BLaER1 treated with 17β-estradiol and CSF1 and Interleukin-3, amounts not matched to agents 10 nM and 100 nM (cell line): Measurements from ENCODE around the gene COL11A2.

Experiments used
- H3K27ac ChIP-seq, 11 experiments: shearing (Covaris generic); formaldehyde crosslinking; 2 replicates each; pipeline ENCODE4 v1.8.1; 2022
- H3K27me3 ChIP-seq, 11 experiments: shearing (Covaris generic); formaldehyde crosslinking; 2 replicates each; pipeline ENCODE4 v1.8.1; 2022
- H3K36me3 ChIP-seq, 11 experiments: shearing (Covaris generic); formaldehyde crosslinking; 2 replicates each; pipeline ENCODE4 v1.8.1; 2022
- H3K4me1 ChIP-seq, 10 experiments: shearing (Covaris generic); formaldehyde crosslinking; 2 replicates each; pipeline ENCODE4 v1.8.1; 2022
- H3K4me2 ChIP-seq, 11 experiments: shearing (Covaris generic); formaldehyde crosslinking; 2 replicates each; pipeline ENCODE4 v1.8.1; 2022
- H3K4me3 ChIP-seq, 10 experiments: shearing (Covaris generic); formaldehyde crosslinking; 2 replicates each; pipeline ENCODE4 v1.8.1; 2022
- H3K9ac ChIP-seq, 11 experiments: shearing (Covaris generic); formaldehyde crosslinking; 2 replicates each; pipeline ENCODE4 v1.8.1; 2022
- H3K9me3 ChIP-seq, 11 experiments: shearing (Covaris generic); formaldehyde crosslinking; replicated peaks in 1 of 11; 2 replicates each; pipeline ENCODE4 v1.8.1; 2022
- H4K20me1 ChIP-seq, 11 experiments: shearing (Covaris generic); formaldehyde crosslinking; 2 replicates each; pipeline ENCODE4 v1.8.1; 2022
- Cebpa-rat ChIP-seq, 11 experiments: shearing (Covaris generic); IDR thresholded peaks; 2 replicates each; pipeline ENCODE4 v1.8.1; 2022

COL11A2 gene

DNA sequence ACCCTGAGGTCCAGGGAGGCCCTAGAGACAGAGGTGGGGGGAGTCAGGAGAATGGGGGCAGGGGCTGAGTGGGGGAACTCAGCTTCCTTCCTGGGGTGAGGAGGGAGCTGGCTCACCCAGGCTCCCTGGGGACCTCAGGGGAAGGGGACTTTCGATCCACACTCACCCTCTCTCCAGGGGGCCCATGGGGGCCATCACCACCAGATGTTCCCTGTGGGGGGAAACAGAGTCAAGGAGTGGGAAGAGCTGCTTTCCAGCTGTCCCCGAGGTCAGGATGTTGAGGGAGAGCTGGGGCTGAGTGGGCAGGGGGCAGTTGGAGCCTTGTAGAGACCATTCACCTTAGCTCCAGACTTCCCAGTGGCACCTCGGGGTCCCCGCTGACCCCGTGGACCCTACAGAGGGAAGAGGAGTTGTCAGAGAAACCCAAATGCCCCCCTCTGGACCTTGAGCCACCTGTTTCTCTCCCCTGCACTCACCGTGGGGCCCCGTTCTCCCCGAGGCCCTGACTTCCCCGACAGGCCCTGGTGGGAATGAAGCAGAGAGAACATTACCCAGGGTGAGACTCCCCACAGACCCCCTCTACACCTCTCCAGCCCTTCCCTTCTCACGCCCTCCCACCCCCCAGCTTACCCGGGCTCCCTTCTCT, 18.6 kb downstream of the COL11A2 start:
- Histone ChIP-seq H3K9ac (peak overlapping the region in 8 of 11 experiments; percentile 8 to 54 (median 34); a peak in 10 of 22 replicates), H3K4me1 (peaks cover 22 to 94% (median 84%) of the 10 kb centered on the region in 10 experiments), H3K27ac (no peak overlapping the region), H4K20me1 (no peaks in the 10 kb centered on the region), H3K36me3 (no peaks in the 10 kb centered on the region), H3K27me3 (no peaks in the 10 kb centered on the region), H3K4me3 (no peak overlapping the region; a peak in 1 of 20 replicates), H3K9me3 (no peaks in the 10 kb centered on the region), H3K4me2 (peak overlapping the region; percentile 8 to 93 (median 86); a peak in 21 of 22 replicates)
- TF ChIP-seq Cebpa-rat (IDR thresholded peaks at IDR 0.05) = no peak

DNA sequence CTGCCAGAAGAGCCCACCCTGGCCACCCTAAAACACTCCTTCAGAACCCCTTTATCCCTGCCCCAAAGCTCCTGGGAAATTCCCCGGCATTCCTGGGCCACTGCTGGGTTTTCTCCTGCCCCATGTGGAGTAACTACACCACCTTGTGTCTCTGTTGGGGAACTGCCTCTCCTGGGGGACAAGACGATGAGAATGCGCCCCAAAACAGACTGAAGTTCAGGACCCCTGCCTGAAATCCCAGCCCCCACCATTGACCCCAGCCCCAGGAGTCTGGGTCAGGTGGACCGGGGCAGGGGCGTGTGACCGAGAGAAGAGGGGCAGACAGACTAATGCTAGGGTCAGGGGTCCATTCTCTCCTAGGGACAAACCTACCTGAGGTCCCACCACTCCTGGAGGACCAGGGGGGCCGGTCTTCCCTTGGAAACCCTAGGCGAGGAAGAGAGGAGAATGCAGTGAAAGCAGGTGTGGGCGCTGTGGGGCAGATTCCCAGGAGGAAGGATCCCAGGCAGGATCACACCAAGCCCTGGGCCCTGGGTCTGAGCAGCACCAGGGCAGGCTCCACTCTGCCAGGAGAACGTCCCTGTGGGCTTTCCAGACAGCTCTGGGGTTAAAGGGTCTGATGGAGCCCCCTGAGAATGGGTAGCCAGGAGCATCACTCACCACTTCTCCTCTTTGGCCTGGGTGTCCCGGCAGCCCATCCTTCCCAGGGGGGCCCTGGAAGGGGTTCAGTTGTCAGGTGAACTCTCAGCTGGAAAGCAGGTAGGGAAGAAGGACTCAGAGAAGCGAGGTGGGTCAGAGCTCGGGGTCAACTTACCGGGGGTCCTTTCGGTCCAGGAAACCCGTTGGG, 19.4 kb downstream of the COL11A2 start:
- peak overlapping the region in 7 of 11 experiments; percentile 8 to 54 (median 40); a peak in 11 of 22 replicates for H3K9ac ChIP-seq
- H3K27me3 ChIP-seq = no peaks in the 10 kb centered on the region
- no peaks in the 10 kb centered on the region for H3K36me3 ChIP-seq
- H3K27ac ChIP-seq = no peak overlapping the region
- peaks cover 22 to 93% (median 85%) of the 10 kb centered on the region in 10 experiments for H3K4me1 ChIP-seq
- TF ChIP-seq Cebpa-rat (IDR thresholded peaks at IDR 0.05) = no peak
- H3K4me3 ChIP-seq = no peak overlapping the region; a peak in 1 of 20 replicates
- peak overlapping the region; percentile 8 to 93 (median 86); a peak in 21 of 22 replicates for H3K4me2 ChIP-seq
- no peaks in the 10 kb centered on the region for H3K9me3 ChIP-seq
- H4K20me1 ChIP-seq = no peaks in the 10 kb centered on the region

DNA sequence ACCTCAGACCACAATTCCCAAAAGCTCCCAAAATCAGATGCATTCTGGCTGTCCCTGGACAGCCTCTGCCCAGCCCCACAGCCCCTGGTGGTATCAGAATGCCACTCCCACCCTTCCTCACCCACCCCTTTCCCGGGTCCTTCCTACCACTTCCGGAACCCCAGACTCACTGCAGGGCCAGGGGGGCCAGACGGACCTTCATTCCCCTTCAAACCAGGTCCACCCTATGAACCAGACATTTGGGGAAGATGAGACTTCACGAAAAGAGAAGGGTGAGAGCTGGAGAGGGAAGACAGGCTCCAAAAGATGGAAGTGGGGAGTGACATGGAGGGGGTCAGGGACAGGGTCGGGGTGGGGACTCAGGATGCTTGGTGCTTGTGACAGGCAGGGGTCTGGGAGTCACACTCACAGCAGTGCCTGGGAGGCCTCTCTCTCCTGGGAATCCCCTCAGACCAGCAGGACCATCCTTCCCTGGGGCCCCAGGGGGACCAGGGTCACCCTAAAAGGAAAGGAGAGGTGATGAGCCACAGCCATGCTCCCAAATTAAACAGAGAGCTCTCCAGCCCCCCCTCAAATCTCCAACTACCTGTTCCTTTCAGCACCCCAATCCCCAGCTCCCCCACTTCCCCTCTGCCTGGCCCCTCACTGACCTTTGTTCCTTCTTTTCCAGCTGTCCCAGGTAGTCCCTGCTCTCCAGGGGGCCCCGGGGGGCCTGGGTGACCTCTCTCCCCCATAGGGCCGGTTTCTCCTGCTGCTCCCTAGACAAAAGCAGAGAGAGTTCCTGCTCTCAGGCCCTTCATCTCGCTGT, 20.2 kb downstream of the COL11A2 start:
- peak overlapping the region in 3 of 11 experiments; percentile 18 to 28 (median 18); a peak in 3 of 22 replicates for H3K9ac ChIP-seq
- no peaks in the 10 kb centered on the region for H3K9me3 ChIP-seq
- no peak overlapping the region for H3K27ac ChIP-seq

DNA sequence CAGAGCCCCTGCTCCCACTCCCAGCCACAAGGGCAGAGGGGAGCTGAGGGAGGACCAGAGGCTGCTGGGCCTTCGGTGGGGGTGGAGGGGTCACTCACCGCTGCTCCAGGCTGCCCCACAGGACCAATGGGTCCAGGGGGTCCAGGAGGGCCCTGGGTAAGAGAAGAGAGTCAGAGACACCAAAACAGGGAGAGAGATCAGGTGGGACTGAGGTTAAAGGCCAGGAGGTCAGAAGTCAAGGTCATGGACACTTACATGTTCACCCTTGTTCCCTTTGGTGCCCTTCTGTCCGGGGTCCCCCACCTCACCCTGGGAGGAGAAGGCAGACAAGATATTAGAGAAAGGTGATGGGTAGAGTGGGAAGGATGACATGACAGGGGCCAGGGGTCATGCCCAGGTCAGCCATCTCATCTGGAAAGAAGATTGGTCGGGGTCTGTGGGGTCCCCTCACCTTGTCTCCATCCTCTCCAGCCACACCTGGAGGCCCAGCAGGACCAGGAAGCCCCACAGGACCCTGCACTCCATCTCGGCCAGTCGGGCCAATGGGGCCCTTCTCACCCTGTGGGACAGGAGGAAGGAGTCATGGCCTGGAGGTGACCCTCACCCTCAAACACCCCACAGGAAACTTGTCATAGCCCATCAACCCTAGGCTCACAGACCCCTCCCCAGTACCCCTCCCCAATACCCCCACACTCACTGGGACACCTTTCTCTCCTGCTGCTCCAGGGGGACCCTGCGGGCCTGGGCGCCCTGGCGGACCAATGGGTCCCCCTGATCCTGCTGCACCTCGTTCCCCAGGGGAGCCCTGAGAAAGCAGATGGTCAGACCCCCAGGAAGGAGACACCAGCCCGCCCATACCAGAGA, 21.0 kb downstream of the COL11A2 start:
- no peak for TF ChIP-seq Cebpa-rat (IDR thresholded peaks at IDR 0.05)
- Histone ChIP-seq H4K20me1 (no peaks in the 10 kb centered on the region), H3K4me1 (peaks cover 21 to 81% (median 75%) of the 10 kb centered on the region in 10 experiments), H3K27ac (no peak overlapping the region), H3K36me3 (no peaks in the 10 kb centered on the region), H3K9ac (no peak overlapping the region), H3K4me2 (peak overlapping the region in 9 of 11 experiments; percentile 15 to 93 (median 86); a peak in 17 of 22 replicates), H3K27me3 (no peaks in the 10 kb centered on the region), H3K9me3 (no peaks in the 10 kb centered on the region), H3K4me3 (no peak overlapping the region)

More for the DNA sequence above, 20.2 kb downstream of the COL11A2 start:
- H3K4me3 ChIP-seq = no peak overlapping the region
- H4K20me1 ChIP-seq = no peaks in the 10 kb centered on the region
- peaks cover 21 to 90% (median 82%) of the 10 kb centered on the region in 10 experiments for H3K4me1 ChIP-seq
- no peaks in the 10 kb centered on the region for H3K36me3 ChIP-seq
- H3K27me3 ChIP-seq = no peaks in the 10 kb centered on the region
- H3K4me2 ChIP-seq = peak overlapping the region in 10 of 11 experiments; percentile 11 to 93 (median 86); a peak in 16 of 22 replicates
- no peak for TF ChIP-seq Cebpa-rat (IDR thresholded peaks at IDR 0.05)

DNA sequence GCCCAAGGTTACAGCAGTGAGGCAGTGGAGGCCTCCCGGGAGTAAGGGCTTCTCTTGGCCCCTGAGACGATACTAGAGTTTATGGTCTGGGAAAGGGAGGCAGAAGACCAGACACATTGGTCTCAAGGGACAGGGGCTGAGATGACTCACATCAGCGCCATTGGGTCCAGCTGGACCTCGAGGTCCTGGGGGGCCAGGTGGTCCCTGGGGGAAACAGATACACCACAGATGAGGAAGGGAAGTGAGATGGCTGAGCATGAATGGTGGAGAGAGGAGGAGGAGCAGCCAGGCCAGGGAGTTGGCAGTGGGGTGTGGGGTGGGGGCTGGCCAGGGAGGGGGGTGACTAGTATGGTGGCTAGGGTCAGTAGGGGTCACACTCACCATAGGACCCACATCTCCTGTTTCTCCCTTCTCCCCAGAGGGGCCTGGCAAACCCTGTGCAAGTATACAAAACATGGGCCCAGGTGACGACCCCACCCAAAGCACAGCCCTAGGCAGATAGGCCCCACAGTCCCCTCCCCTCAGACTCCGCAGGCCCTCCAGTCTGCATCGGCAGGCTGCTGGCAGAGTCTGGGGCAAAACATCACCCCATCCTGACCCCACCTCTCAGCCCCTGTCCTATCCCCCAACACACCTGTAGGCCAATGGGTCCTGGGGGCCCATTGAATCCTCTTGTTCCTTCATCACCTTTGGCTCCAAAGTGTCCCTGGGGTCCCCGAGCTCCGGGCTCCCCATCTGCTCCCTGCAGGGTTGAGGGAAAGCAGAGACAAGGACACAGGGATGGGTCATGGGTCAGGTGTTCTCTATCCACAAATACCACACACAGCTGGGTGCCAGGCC, 21.9 kb downstream of the COL11A2 start:
- TF ChIP-seq Cebpa-rat (IDR thresholded peaks at IDR 0.05) = no peak
- no peaks in the 10 kb centered on the region for H3K9me3 ChIP-seq
- H3K27me3 ChIP-seq = no peaks in the 10 kb centered on the region
- peak overlapping the region in 9 of 11 experiments; percentile 15 to 93 (median 86); a peak in 17 of 22 replicates for H3K4me2 ChIP-seq
- H3K36me3 ChIP-seq = no peaks in the 10 kb centered on the region
- no peak overlapping the region for H3K4me3 ChIP-seq
- H3K9ac ChIP-seq = no peak overlapping the region
- no peaks in the 10 kb centered on the region for H4K20me1 ChIP-seq
- H3K27ac ChIP-seq = peak overlapping the region in 1 of 11 experiments; percentile 4; a peak in 1 of 22 replicates
- peaks cover 21 to 75% (median 71%) of the 10 kb centered on the region in 10 experiments for H3K4me1 ChIP-seq

DNA sequence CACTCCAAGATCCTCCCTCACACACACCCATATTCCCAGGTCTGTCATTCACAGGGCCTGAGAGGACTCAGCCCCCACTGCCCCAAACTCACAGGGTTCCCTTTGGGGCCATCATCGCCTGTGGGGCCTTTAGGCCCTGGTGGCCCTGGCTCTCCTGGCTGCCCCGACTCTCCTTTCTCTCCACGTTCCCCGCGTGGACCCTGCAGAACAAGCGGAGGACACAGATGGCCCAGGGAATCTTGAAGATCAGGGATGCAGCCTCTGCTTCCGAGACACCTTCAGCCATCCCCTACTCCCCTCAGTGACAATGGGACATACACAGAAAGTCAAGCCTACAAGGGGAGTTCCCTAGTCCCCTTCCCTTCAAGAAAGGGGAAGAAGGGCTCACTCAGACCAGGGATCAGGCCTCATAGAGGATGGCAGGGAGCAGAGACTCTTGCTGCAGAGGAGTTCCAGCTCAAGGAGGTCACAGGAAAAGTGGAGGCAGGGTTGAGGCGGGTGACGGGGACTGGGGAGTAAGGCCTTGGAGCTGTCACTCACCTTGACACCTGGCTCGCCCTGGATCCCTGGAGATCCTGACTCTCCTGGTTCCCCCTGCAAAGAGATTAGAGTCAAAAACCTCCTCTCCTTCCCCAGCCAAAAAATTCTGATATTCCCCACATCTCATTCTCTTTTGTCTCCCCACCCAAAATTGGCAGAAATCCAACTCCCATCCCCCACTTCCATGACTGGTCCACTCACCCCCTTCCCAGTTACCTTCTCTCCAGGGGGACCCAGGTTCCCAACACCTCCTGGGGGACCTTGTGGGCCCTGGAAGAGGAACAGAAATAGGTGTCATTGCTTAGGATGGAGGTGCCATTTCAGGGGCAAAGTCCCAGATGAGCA, 22.7 kb downstream of the COL11A2 start:
- no peaks in the 10 kb centered on the region for H3K36me3 ChIP-seq
- H3K27me3 ChIP-seq = no peaks in the 10 kb centered on the region
- H3K27ac ChIP-seq = peak overlapping the region in 1 of 11 experiments; percentile 4; a peak in 1 of 22 replicates
- H4K20me1 ChIP-seq = no peaks in the 10 kb centered on the region
- no peak for TF ChIP-seq Cebpa-rat (IDR thresholded peaks at IDR 0.05)
- H3K9me3 ChIP-seq = no peaks in the 10 kb centered on the region
- H3K4me3 ChIP-seq = no peak overlapping the region
- peaks cover 21 to 66% (median 63%) of the 10 kb centered on the region in 10 experiments for H3K4me1 ChIP-seq
- H3K4me2 ChIP-seq = peak overlapping the region in 9 of 11 experiments; percentile 7 to 93 (median 86); a peak in 17 of 22 replicates
- H3K9ac ChIP-seq = no peak overlapping the region

DNA sequence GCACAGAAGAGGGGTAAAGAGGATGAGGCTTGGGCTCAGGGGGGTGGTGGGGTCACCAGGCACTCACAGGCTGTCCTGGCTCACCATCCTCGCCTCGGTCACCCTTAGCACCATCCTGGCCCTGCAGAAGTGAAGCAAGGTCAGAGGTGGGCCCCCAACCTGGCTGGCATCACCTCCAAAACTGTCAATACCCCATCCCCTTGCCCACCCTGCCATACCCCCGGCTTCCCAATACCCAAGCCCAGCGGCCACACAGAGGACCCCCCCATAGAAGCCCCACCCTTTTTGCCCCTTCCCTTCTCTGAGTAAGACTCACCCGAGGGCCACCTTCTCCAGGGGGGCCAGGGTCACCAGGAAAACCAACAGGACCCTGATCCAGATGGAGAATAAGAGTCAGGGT, 23.6 kb downstream of the COL11A2 start:
- no peaks in the 10 kb centered on the region for H3K27me3 ChIP-seq
- no peaks in the 10 kb centered on the region for H3K36me3 ChIP-seq
- no peak overlapping the region for H3K9ac ChIP-seq
- H3K4me1 ChIP-seq = peaks cover 16 to 64% (median 54%) of the 10 kb centered on the region in 10 experiments
- peak overlapping the region in 3 of 11 experiments; percentile 6 to 50 (median 12); a peak in 3 of 22 replicates for H3K4me2 ChIP-seq
- H3K4me3 ChIP-seq = no peak overlapping the region
- no peak for TF ChIP-seq Cebpa-rat (IDR thresholded peaks at IDR 0.05)
- no peaks in the 10 kb centered on the region for H3K9me3 ChIP-seq
- H4K20me1 ChIP-seq = no peaks in the 10 kb centered on the region
- H3K27ac ChIP-seq = no peak overlapping the region
